Measurements from ENCODE around the gene EPHX1.

Gene EPHX1

GRCh38 chr1:225767634-225768540 is 42.0 kb upstream of the EPHX1 start:
- TF ChIP-seq MAX (IDR thresholded peaks at IDR 0.05) (0 out of 2 replicates have a peak, but pooled peaks have one; percentile 7), RAD21 (IDR thresholded peaks at IDR 0.05; ENCODE audit: low read depth) (no peak), EGR1 (IDR thresholded peaks at IDR 0.05) (no peak), CREB1 (IDR thresholded peaks at IDR 0.05; ENCODE audit: low read depth) (no peak), ZBTB7A (IDR thresholded peaks at IDR 0.05; ENCODE audit: low read depth) (no peak), REST (IDR thresholded peaks at IDR 0.05; ENCODE audit: low read depth) (no peak), TCF12 (IDR thresholded peaks at IDR 0.05; ENCODE audit: low read depth) (no peak; the same call in 1 of the 2 replicates), NFIC (IDR thresholded peaks at IDR 0.05) (0 out of 2 replicates have a peak, but pooled peaks have one; percentile 17), EP300 (IDR thresholded peaks at IDR 0.05; ENCODE audit: borderline replicate concordance) (no peak; the same call in 1 of the 2 replicates)

GRCh38 chr1:225768662-225769426 is 41.1 kb upstream of the EPHX1 start:
- TF ChIP-seq CEBPB (IDR thresholded peaks at IDR 0.05) (peak; percentile 54), REST (IDR thresholded peaks at IDR 0.05; ENCODE audit: low read depth) (no peak)

GRCh38 chr1:225769687-225770086 is 40.2 kb upstream of the EPHX1 start:
- TF ChIP-seq CEBPB (IDR thresholded peaks at IDR 0.05) (peak; percentile 46; the same call in 1 of the 2 replicates), CREB1 (IDR thresholded peaks at IDR 0.05; ENCODE audit: low read depth) (no peak)

GRCh38 chr1:225770561-225771248 is 39.2 kb upstream of the EPHX1 start:
- TF ChIP-seq EGR1 (IDR thresholded peaks at IDR 0.05) (no peak), TAF1 (IDR thresholded peaks at IDR 0.05; ENCODE audit: low read depth) (no peak), EP300 (IDR thresholded peaks at IDR 0.05; ENCODE audit: borderline replicate concordance) (no peak), NFIC (IDR thresholded peaks at IDR 0.05) (no peak), ZBTB7A (IDR thresholded peaks at IDR 0.05; ENCODE audit: low read depth) (no peak), CEBPB (IDR thresholded peaks at IDR 0.05) (no peak), TCF12 (IDR thresholded peaks at IDR 0.05; ENCODE audit: low read depth) (no peak), REST (IDR thresholded peaks at IDR 0.05; ENCODE audit: low read depth) (no peak), YY1 (IDR thresholded peaks at IDR 0.05; ENCODE audit: low read depth) (no peak), TEAD4 (IDR thresholded peaks at IDR 0.05) (no peak), FOXM1 (IDR thresholded peaks at IDR 0.05; ENCODE audit: borderline replicate concordance, low read depth) (no peak), CREB1 (IDR thresholded peaks at IDR 0.05; ENCODE audit: low read depth) (no peak), MAX (IDR thresholded peaks at IDR 0.05) (no peak), USF1 (IDR thresholded peaks at IDR 0.05) (no peak), RAD21 (IDR thresholded peaks at IDR 0.05; ENCODE audit: low read depth) (no peak)
